Upper lobe of right lung (tissue), 1 donor: ENCODE measurements around the gene PELI2. TPM values are rescaled to one million over a fixed set of nuclear protein-coding genes. Genes with fewer than 3 reads are reported as not detected.

Source experiments
- ATAC-seq: fragments of 200-7000 bp; cut with Tn5 transposase; one replicate; pipeline ENCODE4 v1.9.1; 2020; ENCODE audit warnings: mild to moderate bottlenecking, moderate library complexity
- DNase-seq: peaks from one replicate; pipeline ENCODE4 v3.0.0-alpha.2; 2020
- H3K27ac ChIP-seq: fragments of 200-600 bp; one replicate; pipeline ENCODE4 v1.8.0; 2022
- H3K27me3 ChIP-seq: fragments of 200-600 bp; one replicate; pipeline ENCODE4 v1.8.0; 2022; ENCODE audit warnings: mild to moderate bottlenecking
- H3K36me3 ChIP-seq: fragments of 200-600 bp; one replicate; pipeline ENCODE4 v1.8.0; 2022
- H3K4me1 ChIP-seq: fragments of 200-600 bp; one replicate; pipeline ENCODE4 v1.8.0; 2022
- H3K4me3 ChIP-seq: fragments of 200-600 bp; one replicate; pipeline ENCODE4 v1.8.0; 2022; ENCODE audit warnings: mild to moderate bottlenecking
- H3K9me3 ChIP-seq: fragments of 200-600 bp; one replicate; pipeline ENCODE4 v1.8.0; 2022
- intact Hi-C: fragments of 100-400 bp; cut with DNase I; formaldehyde crosslinking; loops from one replicate; pipeline ENCODE4 v1.11.0; 2022
- total RNA-seq: library from RNA; stranded (reverse); fragmentation: NEBNext Ultra II Directional; extraction: Animal tissue kit (Norgen Biotek cat#: 25700); gene quantifications from one replicate; pipeline ENCODE4 v1.2.1, GENCODE V29; 2021
- TF ChIP-seq, protein P1 (sequence below): fragments of 200-600 bp; IDR thresholded peaks from one replicate; pipeline ENCODE4 v1.8.0; 2022; ENCODE audit warnings: antibody characterized with exemption
- donor health status: DM: no; HTN: yes; CAD: no; lungs with severe emphysema.

The PELI2 gene
- total RNA-seq, 1 donor from 2014 or later = 25.7 TPM

- DNase-seq (no peak), ATAC-seq (no peak)
- H3K4me1 ChIP-seq = peaks cover 38% of the 10 kb centered on the region
- intact Hi-C loops = no loop called here
- TF ChIP-seq, protein P1, sequence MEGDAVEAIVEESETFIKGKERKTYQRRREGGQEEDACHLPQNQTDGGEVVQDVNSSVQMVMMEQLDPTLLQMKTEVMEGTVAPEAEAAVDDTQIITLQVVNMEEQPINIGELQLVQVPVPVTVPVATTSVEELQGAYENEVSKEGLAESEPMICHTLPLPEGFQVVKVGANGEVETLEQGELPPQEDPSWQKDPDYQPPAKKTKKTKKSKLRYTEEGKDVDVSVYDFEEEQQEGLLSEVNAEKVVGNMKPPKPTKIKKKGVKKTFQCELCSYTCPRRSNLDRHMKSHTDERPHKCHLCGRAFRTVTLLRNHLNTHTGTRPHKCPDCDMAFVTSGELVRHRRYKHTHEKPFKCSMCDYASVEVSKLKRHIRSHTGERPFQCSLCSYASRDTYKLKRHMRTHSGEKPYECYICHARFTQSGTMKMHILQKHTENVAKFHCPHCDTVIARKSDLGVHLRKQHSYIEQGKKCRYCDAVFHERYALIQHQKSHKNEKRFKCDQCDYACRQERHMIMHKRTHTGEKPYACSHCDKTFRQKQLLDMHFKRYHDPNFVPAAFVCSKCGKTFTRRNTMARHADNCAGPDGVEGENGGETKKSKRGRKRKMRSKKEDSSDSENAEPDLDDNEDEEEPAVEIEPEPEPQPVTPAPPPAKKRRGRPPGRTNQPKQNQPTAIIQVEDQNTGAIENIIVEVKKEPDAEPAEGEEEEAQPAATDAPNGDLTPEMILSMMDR = peak; percentile 25
- H3K4me3 ChIP-seq = peak overlapping the region; percentile 88
- no peaks in the 10 kb centered on the region for H3K9me3 ChIP-seq
- no peaks in the 10 kb centered on the region for H3K36me3 ChIP-seq
- H3K27ac ChIP-seq = peak overlapping the region; percentile 83
- no peaks in the 10 kb centered on the region for H3K27me3 ChIP-seq
Observed at GRCh38 chr14:56120091-56120691, 2.0 kb downstream of the PELI2 start.

DNA sequence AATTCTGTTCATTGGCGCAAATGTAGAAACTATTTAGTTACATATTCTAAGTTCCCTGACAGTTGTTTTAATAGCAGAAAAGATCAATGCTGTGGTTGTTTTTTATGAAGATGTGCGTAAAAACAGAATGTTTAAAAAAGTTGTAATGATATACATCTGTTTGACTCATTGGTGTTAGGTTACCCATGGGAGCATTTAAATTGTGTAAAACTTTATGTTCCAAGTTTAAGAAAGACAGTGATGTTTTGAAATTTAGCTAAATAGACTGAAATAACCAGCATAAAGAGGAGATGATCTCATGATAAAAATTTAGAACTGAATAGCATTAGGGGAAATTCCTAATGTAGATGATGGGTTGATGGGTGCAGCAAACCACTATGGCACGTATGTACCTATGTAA is 3.6 kb downstream of the PELI2 start:
- ATAC-seq (no peak), DNase-seq (no peak)
- H3K27ac ChIP-seq = no peak overlapping the region
- H3K36me3 ChIP-seq = no peaks in the 10 kb centered on the region
- H3K9me3 ChIP-seq = no peaks in the 10 kb centered on the region
- H3K4me3 ChIP-seq = no peak overlapping the region
- intact Hi-C loops = no loop called here
- TF ChIP-seq, protein P1 = no peak
- H3K4me1 ChIP-seq = peaks cover 38% of the 10 kb centered on the region
- H3K27me3 ChIP-seq = no peaks in the 10 kb centered on the region

DNA sequence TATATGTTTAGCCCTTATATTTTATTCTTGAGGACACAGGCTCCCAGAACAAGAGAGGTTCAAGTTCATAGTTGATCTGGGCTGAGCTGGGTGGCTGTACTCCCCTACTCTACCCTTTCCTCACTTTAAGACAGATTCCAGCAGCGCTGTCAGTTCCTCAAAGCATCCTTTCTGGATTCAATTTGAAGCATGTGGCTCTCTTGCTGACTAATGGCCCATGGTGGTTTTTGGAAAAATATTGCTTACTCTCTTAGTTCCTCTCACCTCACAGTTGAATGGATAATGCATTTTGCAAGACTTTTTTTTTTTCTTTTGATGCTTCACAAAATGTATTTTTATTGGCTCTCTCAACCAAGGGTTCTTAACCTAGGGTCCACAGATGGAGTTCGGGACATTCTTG is 4.1 kb downstream of the PELI2 start:
- Histone ChIP-seq H3K4me1 (peaks cover 35% of the 10 kb centered on the region), H3K27ac (no peak overlapping the region), H3K36me3 (no peaks in the 10 kb centered on the region), H3K4me3 (no peak overlapping the region), H3K27me3 (no peaks in the 10 kb centered on the region), H3K9me3 (no peaks in the 10 kb centered on the region)
- TF ChIP-seq, protein P1 = no peak
- ATAC-seq (no peak), DNase-seq (no peak)
- intact Hi-C loops = no loop called here

GRCh38 chr14:56124327-56124726 is 6.1 kb downstream of the PELI2 start:
- Histone ChIP-seq H3K4me1 (peaks cover 34% of the 10 kb centered on the region), H3K27me3 (no peaks in the 10 kb centered on the region), H3K9me3 (no peaks in the 10 kb centered on the region), H3K27ac (no peak overlapping the region), H3K36me3 (no peaks in the 10 kb centered on the region), H3K4me3 (no peak overlapping the region)
- TF ChIP-seq, protein P1 = no peak
- intact Hi-C loops = no loop called here
- DNase-seq (no peak), ATAC-seq (no peak)

DNA sequence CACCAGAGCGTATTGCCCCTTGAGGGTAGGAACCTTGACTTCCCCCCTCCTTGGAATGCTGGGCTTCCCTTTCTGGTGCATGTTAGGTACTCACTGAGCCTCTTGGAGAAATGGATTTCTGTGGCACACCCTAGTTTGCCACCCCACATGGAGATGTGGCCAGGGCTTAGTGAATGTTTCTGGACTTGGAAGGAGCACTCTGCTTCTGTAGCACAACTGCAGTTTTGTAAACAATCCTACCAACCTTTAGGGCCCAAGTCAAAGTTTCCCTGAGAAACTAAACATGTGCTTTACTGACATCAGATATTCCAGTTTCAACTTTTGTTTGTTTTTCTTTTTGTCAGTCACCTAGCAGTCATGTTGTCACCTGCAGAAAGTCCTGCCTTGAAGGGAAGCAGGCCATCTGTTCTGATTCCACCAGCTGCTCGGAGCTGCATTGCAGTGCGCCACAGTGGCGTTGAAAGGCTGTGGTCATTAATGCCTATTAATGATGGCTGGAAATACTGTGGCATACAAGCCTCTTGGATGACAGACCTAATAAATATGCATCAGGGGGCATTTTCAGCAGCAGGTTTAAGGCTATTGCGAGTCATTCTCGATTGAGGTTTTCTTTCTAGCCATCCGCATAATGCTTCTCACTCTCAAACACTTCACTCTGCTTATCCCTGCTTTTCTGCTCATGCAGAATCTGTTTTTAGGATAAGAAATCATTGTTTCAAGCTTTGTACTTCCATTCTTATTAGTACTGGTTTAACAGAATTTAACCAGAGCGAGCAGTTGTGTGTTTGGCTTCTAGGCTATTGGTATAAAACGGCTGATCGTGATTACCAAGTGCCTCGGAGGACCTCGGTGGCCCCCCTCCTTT is 7.8 kb downstream of the PELI2 start:
- no peaks in the 10 kb centered on the region for H3K36me3 ChIP-seq
- H3K4me1 ChIP-seq = peaks cover 35% of the 10 kb centered on the region
- no peaks in the 10 kb centered on the region for H3K9me3 ChIP-seq
- H3K4me3 ChIP-seq = no peak overlapping the region
- H3K27me3 ChIP-seq = no peaks in the 10 kb centered on the region
- DNase-seq = no peak
- intact Hi-C loops = no loop called here
- ATAC-seq = no peak
- TF ChIP-seq, protein P1 = no peak
- H3K27ac ChIP-seq = no peak overlapping the region
